Neuronal stem cell (in vitro differentiated cells): ENCODE results near the gene TCF21.

ENCODE experiments used
- DNase-seq: peaks from one replicate; pipeline ENCODE4 v3.0.0-alpha.2; 2013; ENCODE audit warnings: low spot score
- H2AFZ ChIP-seq: one replicate; pipeline ENCODE4 v1.6.1; 2013; ENCODE audit warnings: mild to moderate bottlenecking, low read length, inconsistent platforms
- H2AK5ac ChIP-seq: 2 replicates; pipeline ENCODE4 v1.6.1; 2013; ENCODE audit warnings: low read depth, mild to moderate bottlenecking, inconsistent platforms, low read length, moderate library complexity, mixed read lengths
- H2BK120ac ChIP-seq: 2 replicates; pipeline ENCODE4 v1.6.1; 2013; ENCODE audit warnings: low read depth, mild to moderate bottlenecking, inconsistent platforms, low read length, moderate library complexity, mixed read lengths
- H2BK12ac ChIP-seq: one replicate; pipeline ENCODE4 v1.6.1; 2013; ENCODE audit warnings: low read length, inconsistent platforms
- H2BK15ac ChIP-seq: 2 replicates; pipeline ENCODE4 v1.6.1; 2013; ENCODE audit warnings: mild to moderate bottlenecking, low read length, inconsistent platforms, mixed read lengths
- H2BK5ac ChIP-seq: one replicate; pipeline ENCODE4 v1.6.1; 2013; ENCODE audit warnings: inconsistent platforms, mild to moderate bottlenecking, low read length, moderate library complexity
- H3K14ac ChIP-seq: one replicate; pipeline ENCODE4 v1.6.1; 2013; ENCODE audit warnings: low read length, inconsistent platforms
- H3K18ac ChIP-seq: 2 replicates; pipeline ENCODE4 v1.6.1; 2013; ENCODE audit warnings: low read length, inconsistent platforms
- H3K23ac ChIP-seq: 2 replicates; pipeline ENCODE4 v1.6.1; 2013; ENCODE audit warnings: low read depth, mild to moderate bottlenecking, mixed read lengths, low read length, inconsistent platforms; ENCODE audit not compliant: poor library complexity
- H3K27ac ChIP-seq: replicated peaks from 3 replicates; pipeline ENCODE4 v1.5.1; 2013; ENCODE audit warnings: low read length, inconsistent platforms
- H3K27me3 ChIP-seq, 3 experiments: 2 replicates each; pipeline ENCODE4 v1.6.1; 2013; ENCODE audit warnings: low read length in 3 of 3, mild to moderate bottlenecking in 2 of 3, inconsistent platforms in 1 of 3, low read depth in 1 of 3, mixed read lengths in 1 of 3, moderate library complexity in 1 of 3; ENCODE audit not compliant: control insufficient read depth in 3 of 3, insufficient read depth in 3 of 3
- H3K36me3 ChIP-seq, 2 donors: replicated peaks in 1 of 2; 2 replicates each; pipeline ENCODE4 v1.6.1; 2013; ENCODE audit warnings: low read length in 2 of 2; ENCODE audit not compliant: control insufficient read depth in 2 of 2, insufficient read depth in 2 of 2
- H3K4ac ChIP-seq: 2 replicates; pipeline ENCODE4 v1.6.1; 2013; ENCODE audit warnings: inconsistent platforms, mild to moderate bottlenecking, low read length, moderate library complexity
- H3K4me1 ChIP-seq, 2 donors: 1 replicate in 1 of 2; 2 replicates in 1 of 2; pipeline ENCODE4 v1.6.1; 2013; ENCODE audit warnings: low read length in 2 of 2, low read depth in 1 of 2; ENCODE audit not compliant: control insufficient read depth in 2 of 2, insufficient read depth in 1 of 2
- H3K4me2 ChIP-seq: one replicate; pipeline ENCODE4 v1.6.1; 2013; ENCODE audit warnings: mild to moderate bottlenecking, low read length, inconsistent platforms; ENCODE audit not compliant: insufficient read depth, poor library complexity, severe bottlenecking
- H3K4me3 ChIP-seq, 2 donors: 2 replicates each; pipeline ENCODE4 v1.5.1; 2013; ENCODE audit warnings: low read length in 2 of 2, mild to moderate bottlenecking in 2 of 2, inconsistent platforms in 1 of 2, moderate library complexity in 1 of 2
- H3K79me1 ChIP-seq: one replicate; pipeline ENCODE4 v1.6.1; 2013; ENCODE audit warnings: low read depth, mild to moderate bottlenecking, inconsistent platforms, low read length, moderate library complexity
- H3K9ac ChIP-seq: one replicate; pipeline ENCODE4 v1.6.1; 2013; ENCODE audit warnings: mild to moderate bottlenecking, low read depth, low read length, inconsistent platforms; ENCODE audit not compliant: poor library complexity
- H3K9me3 ChIP-seq, 2 donors: replicated peaks in 1 of 2; 2 replicates each; pipeline versions ENCODE3 to v1.6.1; 2013; ENCODE audit warnings: low read length in 2 of 2, mild to moderate bottlenecking in 2 of 2, inconsistent platforms in 1 of 2, low read depth in 1 of 2, mixed read lengths in 1 of 2, moderate library complexity in 1 of 2; ENCODE audit not compliant: control insufficient read depth in 2 of 2, insufficient read depth in 1 of 2
- H4K8ac ChIP-seq: one replicate; pipeline ENCODE4 v1.6.1; 2013; ENCODE audit warnings: low read depth, mild to moderate bottlenecking, inconsistent platforms, low read length, moderate library complexity
- H4K91ac ChIP-seq: one replicate; pipeline ENCODE4 v1.6.1; 2013; ENCODE audit warnings: low read length, low read depth, mild to moderate bottlenecking, inconsistent platforms; ENCODE audit not compliant: poor library complexity
- WGBS, 2 donors: extraction: QIAGEN DNeasy Blood & Tissue Kit; methylation state at CpG; one replicate each; pipeline ENCODE4 v1.1.7; 2013; ENCODE audit warnings: missing lambda C conversion rate in 2 of 2, mixed read lengths in 1 of 2; ENCODE audit not compliant: insufficient read length in 2 of 2, insufficient replicate concordance in 1 of 2; ENCODE audit errors: extremely low coverage in 2 of 2; 5-methylcytosine and 5-hydroxymethylcytosine counted together

TCF21 gene

GRCh38 chr6:133880006-133880405 is 8.9 kb upstream of the TCF21 start:
- no peak overlapping the region for H2BK15ac ChIP-seq
- no peaks in the 10 kb centered on the region for H3K4me1 ChIP-seq
- no peak overlapping the region for H3K14ac ChIP-seq
- H3K18ac ChIP-seq: no peak overlapping the region
- H3K9me3 ChIP-seq: no peaks in the 10 kb centered on the region
- H3K4me3 ChIP-seq: no peak overlapping the region
- H3K79me1 ChIP-seq: no peaks in the 10 kb centered on the region
- H2AFZ ChIP-seq: no peak overlapping the region
- H4K91ac ChIP-seq: no peak overlapping the region
- H2BK5ac ChIP-seq: no peak overlapping the region
- H3K23ac ChIP-seq: no peak overlapping the region
- H2BK12ac ChIP-seq: no peak overlapping the region
- peaks cover 0 to 29% (median 0%) of the 10 kb centered on the region in 3 experiments for H3K27me3 ChIP-seq
- no peak overlapping the region for H3K27ac ChIP-seq
- H4K8ac ChIP-seq: no peak overlapping the region
- no peak overlapping the region for H3K4ac ChIP-seq
- no peak for DNase-seq
- H3K4me2 ChIP-seq: no peak overlapping the region
- H2BK120ac ChIP-seq: no peak overlapping the region
- H2AK5ac ChIP-seq: no peak overlapping the region
- no peaks in the 10 kb centered on the region for H3K36me3 ChIP-seq
- H3K9ac ChIP-seq: no peak overlapping the region

GRCh38 chr6:133880896-133881295 is 8.0 kb upstream of the TCF21 start:
- H4K91ac ChIP-seq: no peak overlapping the region
- no peak overlapping the region for H2BK12ac ChIP-seq
- H2BK5ac ChIP-seq: no peak overlapping the region
- no peak for DNase-seq
- H3K36me3 ChIP-seq: no peaks in the 10 kb centered on the region
- no peaks in the 10 kb centered on the region for H3K79me1 ChIP-seq
- no peak overlapping the region for H2BK15ac ChIP-seq
- H3K27me3 ChIP-seq: peaks cover 0 to 33% (median 0%) of the 10 kb centered on the region in 3 experiments
- no CpG with 5 or more reads among the region's 2 CpGs for WGBS, 2 donors
- no peak overlapping the region for H4K8ac ChIP-seq
- no peaks in the 10 kb centered on the region for H3K4me1 ChIP-seq
- no peak overlapping the region for H2AFZ ChIP-seq
- no peak overlapping the region for H3K27ac ChIP-seq
- H3K18ac ChIP-seq: no peak overlapping the region
- H3K4ac ChIP-seq: no peak overlapping the region
- no peak overlapping the region for H3K4me3 ChIP-seq
- no peak overlapping the region for H3K4me2 ChIP-seq
- H3K9me3 ChIP-seq: no peaks in the 10 kb centered on the region
- H3K9ac ChIP-seq: no peak overlapping the region
- no peak overlapping the region for H3K14ac ChIP-seq
- H2AK5ac ChIP-seq: no peak overlapping the region
- no peak overlapping the region for H3K23ac ChIP-seq
- H2BK120ac ChIP-seq: no peak overlapping the region

GRCh38 chr6:133886104-133886775 is 2.7 kb upstream of the TCF21 start:
- no peak overlapping the region for H3K18ac ChIP-seq
- DNase-seq: no peak
- peaks cover 3 to 4% of the 10 kb centered on the region in 2 donors for H3K4me1 ChIP-seq

GRCh38 chr6:133887156-133887879 is 1.6 kb upstream of the TCF21 start:
- no peak overlapping the region for H3K9ac ChIP-seq
- no peak overlapping the region for H3K4me2 ChIP-seq
- H2AFZ ChIP-seq: no peak overlapping the region
- no peak overlapping the region for H3K18ac ChIP-seq
- no peak overlapping the region for H3K23ac ChIP-seq
- no peak overlapping the region for H2BK15ac ChIP-seq
- no peak overlapping the region for H3K4ac ChIP-seq
- no peak overlapping the region for H3K14ac ChIP-seq
- H3K4me3 ChIP-seq: no peak overlapping the region
- H3K79me1 ChIP-seq: no peaks in the 10 kb centered on the region
- H2BK120ac ChIP-seq: no peak overlapping the region
- no peak overlapping the region for H4K8ac ChIP-seq
- no peak overlapping the region for H2AK5ac ChIP-seq
- H3K4me1 ChIP-seq: peaks cover 3 to 4% of the 10 kb centered on the region in 2 donors
- no peak overlapping the region for H3K27ac ChIP-seq
- no peak overlapping the region for H4K91ac ChIP-seq
- H3K36me3 ChIP-seq: no peaks in the 10 kb centered on the region
- peaks cover 12 to 84% (median 38%) of the 10 kb centered on the region in 3 experiments for H3K27me3 ChIP-seq
- no peak overlapping the region for H2BK12ac ChIP-seq
- WGBS, 2 donors: no CpG with 5 or more reads among the region's 4 CpGs
- no peaks in the 10 kb centered on the region for H3K9me3 ChIP-seq
- no peak for DNase-seq
- no peak overlapping the region for H2BK5ac ChIP-seq

More at GRCh38 chr6:133886104-133886775, 2.7 kb upstream of the TCF21 start:
- H3K4me2 ChIP-seq: no peak overlapping the region
- no peak overlapping the region for H3K4ac ChIP-seq
- H2BK12ac ChIP-seq: no peak overlapping the region
- no peaks in the 10 kb centered on the region for H3K9me3 ChIP-seq
- H3K27ac ChIP-seq: no peak overlapping the region
- H4K8ac ChIP-seq: no peak overlapping the region
- no peak overlapping the region for H2AFZ ChIP-seq
- WGBS, 2 donors: no CpG with 5 or more reads among the region's 2 CpGs
- H4K91ac ChIP-seq: no peak overlapping the region
- H3K27me3 ChIP-seq: peaks cover 8 to 74% (median 32%) of the 10 kb centered on the region in 3 experiments
- H2BK120ac ChIP-seq: no peak overlapping the region
- H3K36me3 ChIP-seq: no peaks in the 10 kb centered on the region
- H3K79me1 ChIP-seq: no peaks in the 10 kb centered on the region
- H2BK5ac ChIP-seq: no peak overlapping the region
- no peak overlapping the region for H3K14ac ChIP-seq
- H3K4me3 ChIP-seq: no peak overlapping the region
- no peak overlapping the region for H3K23ac ChIP-seq
- H2BK15ac ChIP-seq: no peak overlapping the region
- H2AK5ac ChIP-seq: no peak overlapping the region
- no peak overlapping the region for H3K9ac ChIP-seq
